DOHH2 (cell line): Measurements from ENCODE around the gene SV2B.

Experiments
- H3F3A ChIP-seq: fragments of 200-600 bp; sonication (generic), shearing (Covaris generic); 2 replicates; pipeline ENCODE4 v1.6.0; 2016; ENCODE audit warnings: antibody characterized with exemption, mild to moderate bottlenecking; ENCODE audit not compliant: control insufficient read depth, insufficient read depth
- H3K27ac ChIP-seq: fragments of 200-600 bp; sonication (generic); 2 replicates; pipeline ENCODE4 v1.5.1; 2014; ENCODE audit warnings: low read depth, mild to moderate bottlenecking, low read length, moderate library complexity
- H3K27me3 ChIP-seq: fragments of 200-600 bp; sonication (generic); 2 replicates; pipeline ENCODE4 v1.6.1; 2014; ENCODE audit warnings: mild to moderate bottlenecking, low read length, mixed read lengths; ENCODE audit not compliant: control insufficient read depth
- H3K36me3 ChIP-seq: fragments of 200-600 bp; sonication (generic); 2 replicates; pipeline ENCODE4 v1.6.1; 2014; ENCODE audit warnings: mild to moderate bottlenecking, low read length, moderate library complexity, mixed read lengths; ENCODE audit not compliant: control insufficient read depth
- H3K4me1 ChIP-seq: fragments of 200-600 bp; sonication (generic); 2 replicates; pipeline ENCODE4 v1.6.1; 2014; ENCODE audit warnings: mild to moderate bottlenecking, low read length, mixed read lengths; ENCODE audit not compliant: control insufficient read depth
- H3K4me2 ChIP-seq: fragments of 200-600 bp; sonication (generic); 2 replicates; pipeline ENCODE4 v1.6.0; 2014; ENCODE audit warnings: mild to moderate bottlenecking, low read length, moderate library complexity
- H3K4me3 ChIP-seq: fragments of 200-600 bp; sonication (generic); 2 replicates; pipeline ENCODE4 v1.5.1; 2014; ENCODE audit warnings: mild to moderate bottlenecking, low read length, mixed read lengths
- H3K79me2 ChIP-seq: fragments of 200-600 bp; sonication (generic); 2 replicates; pipeline ENCODE4 v1.6.1; 2014; ENCODE audit warnings: mild to moderate bottlenecking, low read length, mixed read lengths; ENCODE audit not compliant: control insufficient read depth
- H3K9me2 ChIP-seq: fragments of 200-600 bp; sonication (generic); replicated peaks from 2 replicates; pipeline ENCODE4 v1.6.1; 2014; ENCODE audit warnings: mild to moderate bottlenecking, low read length, mixed read lengths; ENCODE audit not compliant: control insufficient read depth
- H3K9me3 ChIP-seq: fragments of 200-600 bp; sonication (generic); 2 replicates; pipeline ENCODE4 v1.6.1; 2014; ENCODE audit warnings: antibody characterized with exemption, low read length, mixed read lengths; ENCODE audit not compliant: control insufficient read depth, insufficient read depth
- H4K20me1 ChIP-seq: fragments of 200-600 bp; sonication (generic); 2 replicates; pipeline ENCODE4 v1.6.0; 2014; ENCODE audit warnings: low read depth, mild to moderate bottlenecking, antibody characterized with exemption, low read length, moderate library complexity; ENCODE audit not compliant: control insufficient read depth, insufficient read depth
- CTCF ChIP-seq: fragments of 200-600 bp; sonication (generic); IDR thresholded peaks from one replicate; pipeline ENCODE4 v1.5.1; 2014; ENCODE audit warnings: antibody characterized with exemption, mild to moderate bottlenecking, low read depth, low read length; ENCODE audit not compliant: poor library complexity, severe bottlenecking
- EZH2phosphoT487 ChIP-seq: fragments of 200-600 bp; sonication (generic); IDR thresholded peaks from 2 replicates; pipeline ENCODE4 v1.6.1; 2017; ENCODE audit warnings: borderline replicate concordance, mild to moderate bottlenecking, antibody characterized with exemption, low read length, moderate library complexity, mixed read lengths

The SV2B gene

GRCh38 chr15:91156175-91156726, 56.2 kb downstream of the SV2B start:
- Histone ChIP-seq H3K4me1 (no peaks in the 10 kb centered on the region), H3K36me3 (no peaks in the 10 kb centered on the region), H3K9me2 (no peaks in the 10 kb centered on the region), H3K27me3 (peaks cover 8% of the 10 kb centered on the region; the same call in 1 of the 2 replicates), H3K4me2 (no peak overlapping the region), H3K27ac (no peak overlapping the region), H3K79me2 (no peaks in the 10 kb centered on the region), H3K9me3 (no peaks in the 10 kb centered on the region), H3K4me3 (no peak overlapping the region), H4K20me1 (no peaks in the 10 kb centered on the region), H3F3A (no peaks in the 10 kb centered on the region)
- no peak for TF ChIP-seq EZH2phosphoT487
- no peak for TF ChIP-seq CTCF

DNA sequence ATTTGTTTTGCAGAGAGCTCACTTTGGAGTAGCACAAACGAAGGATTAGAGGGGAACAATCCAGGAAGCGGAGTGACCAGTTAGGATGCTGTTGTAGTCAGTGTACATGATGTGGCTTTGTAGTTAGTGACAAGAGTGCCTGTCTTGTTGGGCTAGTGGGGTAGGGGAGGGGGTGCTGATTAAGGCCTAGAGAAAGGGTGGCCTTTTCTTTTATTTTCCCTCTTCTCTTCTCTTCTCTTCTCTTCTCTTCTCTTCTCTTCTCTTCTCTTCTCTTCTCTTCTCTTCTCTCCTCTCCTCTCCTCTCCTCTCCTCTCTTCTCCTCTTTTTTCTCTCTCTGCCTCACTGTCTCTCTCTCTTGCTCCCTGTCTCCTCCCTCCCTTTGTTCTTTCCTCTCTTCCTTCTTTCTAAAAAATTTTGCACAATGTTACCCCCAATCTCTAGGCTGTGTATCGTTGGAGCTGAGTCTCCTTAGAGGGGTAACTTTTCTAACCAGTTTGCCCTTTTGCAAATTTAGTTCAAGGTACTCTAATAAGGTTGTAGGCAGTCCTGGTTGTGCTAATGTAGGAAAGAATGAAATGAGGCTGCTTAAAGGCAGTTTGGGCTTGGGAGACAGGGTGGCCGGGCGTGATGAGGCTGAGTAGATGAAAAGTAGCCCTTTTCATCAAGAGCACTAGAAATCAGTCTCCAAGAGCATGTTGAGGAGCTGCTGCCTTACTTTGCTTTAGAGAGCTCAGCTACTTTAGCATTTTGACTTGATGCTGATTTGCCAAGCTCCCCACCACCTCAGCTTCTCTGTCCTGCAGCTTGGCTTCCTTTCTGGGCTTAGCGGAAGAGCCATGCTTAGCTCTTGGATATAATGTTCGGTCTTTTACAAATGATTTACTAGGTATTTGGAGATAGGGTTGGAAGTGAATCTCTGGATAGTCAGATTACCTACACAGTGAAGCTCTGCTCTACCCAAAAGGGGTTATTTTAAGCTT, 58.6 kb downstream of the SV2B start:
- Histone ChIP-seq H3K4me1 (no peaks in the 10 kb centered on the region), H4K20me1 (no peaks in the 10 kb centered on the region), H3K4me2 (no peak overlapping the region), H3K4me3 (no peak overlapping the region), H3K27ac (no peak overlapping the region), H3K36me3 (no peaks in the 10 kb centered on the region), H3K79me2 (no peaks in the 10 kb centered on the region), H3F3A (no peaks in the 10 kb centered on the region), H3K9me2 (no peaks in the 10 kb centered on the region), H3K9me3 (no peaks in the 10 kb centered on the region), H3K27me3 (0 out of 2 replicates have a peak, but pooled peaks cover 3% of the 10 kb centered on the region)
- TF ChIP-seq EZH2phosphoT487 (no peak), CTCF (no peak)

- 0 out of 2 replicates have a peak, but pooled peaks cover 4% of the 10 kb centered on the region for H3K9me3 ChIP-seq
- no peaks in the 10 kb centered on the region for H3K36me3 ChIP-seq
- no peak overlapping the region for H3K27ac ChIP-seq
- no peak overlapping the region for H3K4me3 ChIP-seq
- H3F3A ChIP-seq: no peaks in the 10 kb centered on the region
- H4K20me1 ChIP-seq: no peaks in the 10 kb centered on the region
- H3K4me2 ChIP-seq: no peak overlapping the region
- no peak for TF ChIP-seq EZH2phosphoT487
- TF ChIP-seq CTCF: no peak
- no peaks in the 10 kb centered on the region for H3K27me3 ChIP-seq
- no peaks in the 10 kb centered on the region for H3K4me1 ChIP-seq
- H3K79me2 ChIP-seq: no peaks in the 10 kb centered on the region
- no peaks in the 10 kb centered on the region for H3K9me2 ChIP-seq
Observed at GRCh38 chr15:91165850-91166249, 65.8 kb downstream of the SV2B start.
